Testis (tissue), 5 donors: ENCODE data around the gene ARHGAP23. TPM values are rescaled to one million over a fixed set of nuclear protein-coding genes. Genes with fewer than 3 reads are reported as not detected.

Source experiments
- DNase-seq: peaks from one replicate; pipeline ENCODE4 v3.0.0-alpha.2; 2019
- H3K27ac ChIP-seq, 2 donors: fragments of 200-600 bp; sonication (generic); one replicate each; pipeline ENCODE4 v1.5.1; 2019
- H3K27me3 ChIP-seq: fragments of 200-600 bp; sonication (generic); one replicate; pipeline ENCODE4 v1.5.1; 2019
- H3K36me3 ChIP-seq: fragments of 200-600 bp; sonication (generic); one replicate; pipeline ENCODE4 v1.5.1; 2017; ENCODE audit warnings: low read depth; ENCODE audit errors: missing control alignments
- H3K4me1 ChIP-seq: fragments of 200-600 bp; sonication (generic); one replicate; pipeline ENCODE4 v1.5.1; 2019
- H3K4me3 ChIP-seq, 2 donors: fragments of 200-600 bp; sonication (generic); one replicate each; pipeline ENCODE4 v1.5.1; 2017 to 2019
- H3K9me3 ChIP-seq: fragments of 200-600 bp; sonication (generic); one replicate; pipeline ENCODE4 v1.5.1; 2017
- POLR2A ChIP-seq: fragments of 450-650 bp; IDR thresholded peaks from one replicate; pipeline ENCODE4 v1.6.1; 2017; ENCODE audit warnings: antibody characterized with exemption, mild to moderate bottlenecking, moderate library complexity
- WGBS, 2 donors: methylation state at CpG; one replicate each; pipeline ENCODE4 v1.1.5; 2018; 5-methylcytosine and 5-hydroxymethylcytosine counted together
- intact Hi-C: fragments of 100-400 bp; cut with DNase I; formaldehyde crosslinking; loops from one replicate; pipeline ENCODE4 v1.15.1; 2023; ENCODE audit warnings: low total_unique reads
- long read RNA-seq, 2 donors: transcript quantifications; one replicate each; lab custom pipeline, GENCODE V29; 2026
- polyA plus RNA-seq: library from polyadenylated mRNA; stranded (reverse); fragments of 350-450 nt; fragmentation: Illumina TruSeq; extraction: RNeasy Lipid Tissue Mini Kit (QIAGEN cat#74804); gene quantifications from one replicate; pipeline ENCODE4 v1.2.3, GENCODE V29; 2014; ENCODE audit warnings: low read depth, low replicate concordance; ENCODE audit not compliant: insufficient read depth
- total RNA-seq, 2 donors: library from RNA; depleted of rRNA; stranded (reverse); fragments of >200 nt; gene quantifications; one replicate each; pipeline ENCODE4 v1.2.3, GENCODE V29; 2016
- TF ChIP-seq, protein P1 (sequence below), 3 experiments: fragments of 450-650 bp in 2 of 3; fragments of 200-600 bp in 1 of 3; sonication (generic) in 1 of 3; IDR thresholded peaks; one replicate each; pipeline ENCODE4 v1.5.1; 2016 to 2019; ENCODE audit warnings: antibody characterized with exemption in 3 of 3, mild to moderate bottlenecking in 2 of 3, moderate library complexity in 1 of 3

ARHGAP23 gene, protein sequence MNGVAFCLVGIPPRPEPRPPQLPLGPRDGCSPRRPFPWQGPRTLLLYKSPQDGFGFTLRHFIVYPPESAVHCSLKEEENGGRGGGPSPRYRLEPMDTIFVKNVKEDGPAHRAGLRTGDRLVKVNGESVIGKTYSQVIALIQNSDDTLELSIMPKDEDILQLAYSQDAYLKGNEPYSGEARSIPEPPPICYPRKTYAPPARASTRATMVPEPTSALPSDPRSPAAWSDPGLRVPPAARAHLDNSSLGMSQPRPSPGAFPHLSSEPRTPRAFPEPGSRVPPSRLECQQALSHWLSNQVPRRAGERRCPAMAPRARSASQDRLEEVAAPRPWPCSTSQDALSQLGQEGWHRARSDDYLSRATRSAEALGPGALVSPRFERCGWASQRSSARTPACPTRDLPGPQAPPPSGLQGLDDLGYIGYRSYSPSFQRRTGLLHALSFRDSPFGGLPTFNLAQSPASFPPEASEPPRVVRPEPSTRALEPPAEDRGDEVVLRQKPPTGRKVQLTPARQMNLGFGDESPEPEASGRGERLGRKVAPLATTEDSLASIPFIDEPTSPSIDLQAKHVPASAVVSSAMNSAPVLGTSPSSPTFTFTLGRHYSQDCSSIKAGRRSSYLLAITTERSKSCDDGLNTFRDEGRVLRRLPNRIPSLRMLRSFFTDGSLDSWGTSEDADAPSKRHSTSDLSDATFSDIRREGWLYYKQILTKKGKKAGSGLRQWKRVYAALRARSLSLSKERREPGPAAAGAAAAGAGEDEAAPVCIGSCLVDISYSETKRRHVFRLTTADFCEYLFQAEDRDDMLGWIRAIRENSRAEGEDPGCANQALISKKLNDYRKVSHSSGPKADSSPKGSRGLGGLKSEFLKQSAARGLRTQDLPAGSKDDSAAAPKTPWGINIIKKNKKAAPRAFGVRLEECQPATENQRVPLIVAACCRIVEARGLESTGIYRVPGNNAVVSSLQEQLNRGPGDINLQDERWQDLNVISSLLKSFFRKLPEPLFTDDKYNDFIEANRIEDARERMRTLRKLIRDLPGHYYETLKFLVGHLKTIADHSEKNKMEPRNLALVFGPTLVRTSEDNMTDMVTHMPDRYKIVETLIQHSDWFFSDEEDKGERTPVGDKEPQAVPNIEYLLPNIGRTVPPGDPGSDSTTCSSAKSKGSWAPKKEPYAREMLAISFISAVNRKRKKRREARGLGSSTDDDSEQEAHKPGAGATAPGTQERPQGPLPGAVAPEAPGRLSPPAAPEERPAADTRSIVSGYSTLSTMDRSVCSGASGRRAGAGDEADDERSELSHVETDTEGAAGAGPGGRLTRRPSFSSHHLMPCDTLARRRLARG (N-terminal part only)
- 100 to 1,000 TPM; 146 to 235 TPM for total RNA-seq
- polyA plus RNA-seq: 78.0 TPM
- long read RNA-seq, donor 1, partial matches to known transcripts: 42 of 42 reads
- long read RNA-seq, donor 1, other reads (novel, unspliced or antisense): 0 of 42 reads
- long read RNA-seq, donor 2: 0 reads

DNA sequence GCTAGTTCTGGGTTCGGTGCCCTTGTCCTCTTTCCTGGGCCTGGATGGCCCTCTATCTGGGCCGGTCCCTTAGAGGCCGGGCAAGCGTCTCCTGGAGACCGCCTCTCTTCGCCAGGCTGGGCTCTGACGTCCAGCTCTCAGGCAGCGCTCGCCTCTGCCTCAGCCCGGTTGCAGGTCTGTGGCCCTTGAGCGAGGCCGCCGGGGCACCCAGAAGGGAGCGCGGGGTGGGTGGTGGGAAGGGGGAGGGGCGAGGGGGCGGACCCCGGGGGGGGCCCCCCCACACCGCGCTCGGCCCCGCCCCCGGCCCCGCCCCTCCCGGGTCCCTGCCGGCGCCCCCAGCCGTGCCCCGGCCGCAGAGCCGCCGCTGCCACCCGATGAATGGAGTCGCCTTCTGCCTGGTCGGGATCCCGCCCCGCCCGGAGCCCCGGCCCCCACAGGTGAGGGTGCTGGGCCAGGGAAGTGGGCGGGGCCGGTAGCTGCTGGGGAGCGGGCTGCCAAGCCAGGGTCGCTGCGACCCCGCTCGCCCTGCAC, at the start of gene ARHGAP23:
Gene ARHGAP23 (plus strand): TSS at position 353 of the 531 bp plus-strand sequence. CDS start 22 bp downstream, at position 375.
- WGBS, 2 donors: 0 to 1% methylated on average over 7 to 17 of the region's 46 CpGs
- TF ChIP-seq, protein P1, sequence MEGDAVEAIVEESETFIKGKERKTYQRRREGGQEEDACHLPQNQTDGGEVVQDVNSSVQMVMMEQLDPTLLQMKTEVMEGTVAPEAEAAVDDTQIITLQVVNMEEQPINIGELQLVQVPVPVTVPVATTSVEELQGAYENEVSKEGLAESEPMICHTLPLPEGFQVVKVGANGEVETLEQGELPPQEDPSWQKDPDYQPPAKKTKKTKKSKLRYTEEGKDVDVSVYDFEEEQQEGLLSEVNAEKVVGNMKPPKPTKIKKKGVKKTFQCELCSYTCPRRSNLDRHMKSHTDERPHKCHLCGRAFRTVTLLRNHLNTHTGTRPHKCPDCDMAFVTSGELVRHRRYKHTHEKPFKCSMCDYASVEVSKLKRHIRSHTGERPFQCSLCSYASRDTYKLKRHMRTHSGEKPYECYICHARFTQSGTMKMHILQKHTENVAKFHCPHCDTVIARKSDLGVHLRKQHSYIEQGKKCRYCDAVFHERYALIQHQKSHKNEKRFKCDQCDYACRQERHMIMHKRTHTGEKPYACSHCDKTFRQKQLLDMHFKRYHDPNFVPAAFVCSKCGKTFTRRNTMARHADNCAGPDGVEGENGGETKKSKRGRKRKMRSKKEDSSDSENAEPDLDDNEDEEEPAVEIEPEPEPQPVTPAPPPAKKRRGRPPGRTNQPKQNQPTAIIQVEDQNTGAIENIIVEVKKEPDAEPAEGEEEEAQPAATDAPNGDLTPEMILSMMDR (IDR thresholded peaks at IDR 0.05): no peak
- TF ChIP-seq POLR2A: no peak
- H3K4me3 ChIP-seq: peak within 1 kb of the TSS; percentile 84 to 93
- H3K27ac ChIP-seq: peak within 1 kb of the TSS; percentile 79 to 92
- H3K4me1 ChIP-seq: peaks cover 37% of the 10 kb centered on the region
- intact Hi-C loops: no loop called here
- no peaks in the 10 kb centered on the region for H3K36me3 ChIP-seq
- no peaks in the 10 kb centered on the region for H3K9me3 ChIP-seq
- peak; percentile 70 for DNase-seq
- no peaks in the 10 kb centered on the region for H3K27me3 ChIP-seq

DNA sequence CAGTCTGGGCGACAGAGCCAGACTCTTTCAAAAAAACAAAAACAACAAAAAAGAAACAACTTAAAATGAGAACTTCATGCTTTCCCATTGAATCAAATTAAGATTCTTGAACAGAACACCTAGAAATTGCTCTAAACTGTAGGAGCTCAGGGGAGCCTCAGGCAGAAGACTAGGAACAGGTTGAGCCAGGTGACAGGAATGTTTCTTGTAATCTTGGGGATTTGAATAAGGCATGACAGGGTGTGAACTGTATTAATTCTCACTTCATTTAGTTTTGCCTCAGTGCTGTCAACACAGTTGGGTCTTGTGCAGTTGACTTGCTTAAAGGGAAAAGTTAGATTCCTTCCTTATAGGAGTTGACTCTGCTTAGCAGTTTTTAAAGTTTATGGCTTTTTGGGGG, 48.8 kb upstream of the ARHGAP23 start:
- no peak for DNase-seq

DNA sequence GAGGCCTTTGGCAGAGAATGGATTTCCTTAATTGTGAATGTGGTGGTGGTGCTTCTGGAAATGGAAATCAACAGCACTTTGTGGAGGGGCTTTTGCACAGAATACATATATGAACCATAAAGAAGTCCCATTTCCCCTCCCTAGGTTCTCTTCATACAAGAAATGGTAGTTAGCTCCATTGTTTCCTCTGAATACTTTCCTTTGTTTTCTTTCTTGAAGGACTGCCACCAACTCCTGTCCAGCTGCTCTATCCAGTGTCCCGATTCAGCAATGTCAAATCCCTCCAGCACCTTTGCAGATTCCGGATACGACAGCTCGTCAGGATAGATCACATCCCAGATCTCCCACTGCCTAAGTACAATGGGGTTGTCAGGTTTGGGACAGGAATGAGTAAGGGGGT, 33.2 kb upstream of the ARHGAP23 start:
- 95 to 96% methylated on average over 4 of the region's 4 CpGs for WGBS, 2 donors
- no peaks in the 10 kb centered on the region for H3K9me3 ChIP-seq
- no peaks in the 10 kb centered on the region for H3K36me3 ChIP-seq
- DNase-seq: no peak
- no peaks in the 10 kb centered on the region for H3K4me1 ChIP-seq
- no peaks in the 10 kb centered on the region for H3K27me3 ChIP-seq
- TF ChIP-seq, protein P1 (IDR thresholded peaks at IDR 0.05): no peak
- TF ChIP-seq POLR2A: no peak
- intact Hi-C loops: no loop called here
- no peak overlapping the region for H3K27ac ChIP-seq
- H3K4me3 ChIP-seq: no peak overlapping the region

More for the DNA sequence above, 48.8 kb upstream of the ARHGAP23 start:
- H3K9me3 ChIP-seq: no peaks in the 10 kb centered on the region
- intact Hi-C loops: no loop called here
- no peak overlapping the region for H3K27ac ChIP-seq
- H3K4me1 ChIP-seq: no peaks in the 10 kb centered on the region
- WGBS, 2 donors: 83 to 88% methylated on average over 1 of the region's 1 CpG
- no peaks in the 10 kb centered on the region for H3K27me3 ChIP-seq
- no peak overlapping the region for H3K4me3 ChIP-seq
- TF ChIP-seq, protein P1 (IDR thresholded peaks at IDR 0.05): no peak
- TF ChIP-seq POLR2A: no peak
- H3K36me3 ChIP-seq: no peaks in the 10 kb centered on the region

DNA sequence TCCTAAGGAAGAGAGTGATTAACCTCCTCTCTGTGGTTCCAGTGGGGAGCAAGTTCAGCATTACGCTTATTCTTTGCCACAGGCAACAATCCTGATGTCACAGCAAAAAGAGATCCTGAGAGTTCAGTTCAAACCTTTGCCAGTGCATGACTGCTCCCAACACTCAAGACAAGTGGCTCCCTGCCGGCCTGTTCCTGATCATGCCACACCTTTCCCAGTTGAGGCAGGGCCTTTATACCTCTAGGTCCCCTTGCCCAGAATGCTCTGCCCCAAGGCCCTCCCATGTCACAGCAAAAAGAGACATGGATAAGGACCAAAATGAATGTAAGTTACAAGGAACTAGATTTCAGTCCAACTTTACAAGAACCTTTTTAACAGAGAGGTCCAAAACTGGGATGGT, 31.0 kb upstream of the ARHGAP23 start:
- Histone ChIP-seq H3K27me3 (no peaks in the 10 kb centered on the region), H3K9me3 (no peaks in the 10 kb centered on the region), H3K4me3 (no peak overlapping the region), H3K36me3 (no peaks in the 10 kb centered on the region), H3K27ac (no peak overlapping the region), H3K4me1 (no peaks in the 10 kb centered on the region)
- intact Hi-C loops: no loop called here
- DNase-seq: no peak
- 94% methylated on average over 2 of the region's 2 CpGs for WGBS, 2 donors
- no peak for TF ChIP-seq POLR2A
- TF ChIP-seq, protein P1 (IDR thresholded peaks at IDR 0.05): no peak
